Heart left ventricle (tissue), 16 donors: Measurements from ENCODE around the gene C10orf88. TPM values are rescaled to one million over a fixed set of nuclear protein-coding genes. Genes with fewer than 3 reads are reported as not detected.

Source experiments
- ATAC-seq, 4 donors: fragments of 200-7000 bp; cut with Tn5 transposase; one replicate each; pipeline ENCODE4 v1.9.1; 2020 to 2022; ENCODE audit warnings: moderate library complexity in 4 of 4, mild to moderate bottlenecking in 3 of 4, moderate number of reproducible peaks in 1 of 4
- DNase-seq, 5 donors: peaks; one replicate each; pipeline ENCODE4 v3.0.0-alpha.2; 2020
- H3K27ac ChIP-seq, 12 donors: fragments of 200-600 bp; sonication (generic) in 4 of 12; one replicate each; pipeline versions ENCODE4 v1.5.0 to v1.8.0; 2016 to 2022; ENCODE audit warnings: mild to moderate bottlenecking in 2 of 12
- H3K27me3 ChIP-seq, 9 donors: fragments of 200-600 bp; sonication (generic) in 2 of 9; one replicate each; pipeline versions ENCODE4 v1.5.1 to v1.8.0; 2016 to 2022; ENCODE audit warnings: mild to moderate bottlenecking in 3 of 9
- H3K36me3 ChIP-seq, 9 donors: fragments of 200-600 bp; sonication (generic) in 2 of 9; one replicate each; pipeline versions ENCODE4 v1.5.0 to v1.8.0; 2018 to 2022; ENCODE audit warnings: mild to moderate bottlenecking in 2 of 9
- H3K4me1 ChIP-seq, 12 donors: fragments of 200-600 bp; sonication (generic) in 4 of 12; one replicate each; pipeline versions ENCODE4 v1.5.0 to v1.8.0; 2016 to 2022; ENCODE audit warnings: mild to moderate bottlenecking in 3 of 12
- H3K4me3 ChIP-seq, 12 donors: fragments of 200-600 bp; sonication (generic) in 4 of 12; one replicate each; pipeline versions ENCODE4 v1.5.0 to v1.8.0; 2017 to 2022; ENCODE audit warnings: mild to moderate bottlenecking in 9 of 12, moderate library complexity in 4 of 12
- H3K9me3 ChIP-seq, 12 donors: fragments of 200-600 bp; sonication (generic) in 4 of 12; one replicate each; pipeline versions ENCODE4 v1.5.0 to v1.8.0; 2016 to 2022; ENCODE audit warnings: mild to moderate bottlenecking in 1 of 12
- POLR2A ChIP-seq, 2 donors: fragments of 450-650 bp; IDR thresholded peaks; one replicate each; pipeline ENCODE4 v1.6.1; 2017; ENCODE audit warnings: antibody characterized with exemption in 2 of 2, mild to moderate bottlenecking in 2 of 2, moderate library complexity in 2 of 2
- WGBS, 4 donors: extraction: QIAGEN DNeasy Blood & Tissue Kit in 2 of 4; methylation state at CpG; one replicate each; pipeline versions ENCODE4 v1.1.5 to v1.1.7; 2013 to 2018; 5-methylcytosine and 5-hydroxymethylcytosine counted together
- intact Hi-C, 10 donors: fragments of 100-400 bp; cut with DNase I; formaldehyde crosslinking; loops; one replicate each; pipeline versions ENCODE4 v1.11.1 to v1.14.2; 2022
- polyA plus RNA-seq, 2 donors: library from polyadenylated mRNA; stranded (reverse); fragments of 200-250 nt; gene quantifications; one replicate each; pipeline ENCODE4 v1.2.3, GENCODE V29; 2013
- total RNA-seq, 9 donors: library from RNA; depleted of rRNA in 2 of 9; stranded (reverse); fragments of >200 nt in 2 of 9; fragmentation: NEBNext Ultra II Directional in 3 of 9; extraction: Animal tissue kit (Norgen Biotek cat#: 25700) in 3 of 9; gene quantifications; one replicate each; pipeline versions ENCODE4 v1.1.0 to v1.2.4, GENCODE V29; 2016 to 2023
- TF ChIP-seq, protein P1 (sequence below), 12 donors: fragments of 200-600 bp; sonication (generic) in 4 of 12; IDR thresholded peaks; one replicate each; pipeline versions ENCODE4 v1.5.0 to v1.8.0; 2018 to 2022; ENCODE audit warnings: antibody characterized with exemption in 12 of 12, mild to moderate bottlenecking in 5 of 12
- donor health status: ischemic (EF 13 %, LVEDD 7.1; RV severe dilation, severe dysfunction).
- donor health status: healthy with polysubstance abuse.
- donor health status: DM: no; HTN: yes; CAD: no.
- donor health status: DM: no; HTN: no; CAD: no.
- donor health status: ischemic (EF 25% LVEDD 6.9; RV normal size, moderate dysfunction).
- donor health status: ischemic (EF 25% LVEDD 5.7; RV mildly dilated, moderate dysfunction).
- donor health status: healthy.
- donor health status: DM: yes; HTN: yes; CAD: no.
- donor health status: ischemic (EF 35%, LVEDD 5.7; RV mildly dilated, moderate dysfunction).
- donor health status: nonischemic (EF 11% LVEDD 7.7; RV severe dilation, severe dysfunction).
- donor health status: DM: yes; HTN: yes; CAD: no.
- donor health status: PGD.
- donor health status: ischemic (EF 29% LVEDD 5.4; RV normal size, mild dysfunction).
- donor health status: nonischemic (EF 23%, LVEDD 6.1; RV moderate dilation, normal function).

The C10orf88 gene
- total and polyA plus RNA-seq, 11 donors = 3.1 to 8.3 (median 5.7) TPM

DNA sequence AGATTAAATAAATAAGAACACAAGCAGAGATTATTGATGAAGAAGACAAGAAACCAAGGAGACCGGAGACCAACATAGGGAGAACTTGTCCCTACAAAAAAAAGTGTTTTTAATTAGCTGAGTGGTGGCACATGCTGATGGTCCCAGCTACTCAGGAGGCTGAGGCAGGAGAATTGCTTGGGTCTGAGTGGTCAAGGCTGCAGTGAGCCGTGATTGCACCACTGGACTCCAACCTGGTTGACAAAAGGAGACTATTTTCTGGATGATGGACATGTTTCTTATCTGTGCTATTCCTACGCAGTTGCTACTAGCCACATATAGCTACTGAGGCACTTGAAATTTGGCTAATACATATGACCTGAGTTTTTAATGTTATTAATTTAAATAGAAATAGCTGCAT lies 44.9 kb upstream of the C10orf88 start:
- TF ChIP-seq, protein P1, sequence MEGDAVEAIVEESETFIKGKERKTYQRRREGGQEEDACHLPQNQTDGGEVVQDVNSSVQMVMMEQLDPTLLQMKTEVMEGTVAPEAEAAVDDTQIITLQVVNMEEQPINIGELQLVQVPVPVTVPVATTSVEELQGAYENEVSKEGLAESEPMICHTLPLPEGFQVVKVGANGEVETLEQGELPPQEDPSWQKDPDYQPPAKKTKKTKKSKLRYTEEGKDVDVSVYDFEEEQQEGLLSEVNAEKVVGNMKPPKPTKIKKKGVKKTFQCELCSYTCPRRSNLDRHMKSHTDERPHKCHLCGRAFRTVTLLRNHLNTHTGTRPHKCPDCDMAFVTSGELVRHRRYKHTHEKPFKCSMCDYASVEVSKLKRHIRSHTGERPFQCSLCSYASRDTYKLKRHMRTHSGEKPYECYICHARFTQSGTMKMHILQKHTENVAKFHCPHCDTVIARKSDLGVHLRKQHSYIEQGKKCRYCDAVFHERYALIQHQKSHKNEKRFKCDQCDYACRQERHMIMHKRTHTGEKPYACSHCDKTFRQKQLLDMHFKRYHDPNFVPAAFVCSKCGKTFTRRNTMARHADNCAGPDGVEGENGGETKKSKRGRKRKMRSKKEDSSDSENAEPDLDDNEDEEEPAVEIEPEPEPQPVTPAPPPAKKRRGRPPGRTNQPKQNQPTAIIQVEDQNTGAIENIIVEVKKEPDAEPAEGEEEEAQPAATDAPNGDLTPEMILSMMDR (IDR thresholded peaks at IDR 0.05) = no peak
- H3K27me3 ChIP-seq = no peaks in the 10 kb centered on the region
- H3K4me1 ChIP-seq = peaks cover 0 to 23% (median 7%) of the 10 kb centered on the region in 12 donors
- intact Hi-C loops = no loop called here
- no peak overlapping the region for H3K27ac ChIP-seq
- DNase-seq = no peak
- peaks cover 0 to 47% (median 40%) of the 10 kb centered on the region in 9 donors for H3K36me3 ChIP-seq
- ATAC-seq = no peak
- no peak overlapping the region for H3K4me3 ChIP-seq
- WGBS, 4 donors = 74 to 85% (median 81%) methylated on average over 3 of the region's 3 CpGs
- no peaks in the 10 kb centered on the region for H3K9me3 ChIP-seq

GRCh38 chr10:122998360-122998917 lies 44.4 kb upstream of the C10orf88 start:
- Histone ChIP-seq H3K9me3 (no peaks in the 10 kb centered on the region), H3K27me3 (no peaks in the 10 kb centered on the region), H3K27ac (no peak overlapping the region), H3K36me3 (peaks cover 0 to 52% (median 45%) of the 10 kb centered on the region in 9 donors), H3K4me1 (peaks cover 0 to 23% (median 7%) of the 10 kb centered on the region in 12 donors), H3K4me3 (no peak overlapping the region)
- no peak for DNase-seq
- intact Hi-C loops = no loop called here
- 84 to 90% (median 86%) methylated on average over 6 of the region's 6 CpGs for WGBS, 4 donors
- ATAC-seq = no peak
- TF ChIP-seq, protein P1 (IDR thresholded peaks at IDR 0.05) = no peak
- no peak for TF ChIP-seq POLR2A (IDR thresholded peaks at IDR 0.05)

GRCh38 chr10:122997864-122998263 lies 43.8 kb upstream of the C10orf88 start:
- Histone ChIP-seq H3K4me1 (peaks cover 0 to 23% (median 7%) of the 10 kb centered on the region in 12 donors), H3K4me3 (no peak overlapping the region), H3K27ac (no peak overlapping the region), H3K27me3 (no peaks in the 10 kb centered on the region), H3K9me3 (no peaks in the 10 kb centered on the region), H3K36me3 (peaks cover 0 to 58% (median 49%) of the 10 kb centered on the region in 9 donors)
- intact Hi-C loops = no loop called here
- DNase-seq = no peak
- no peak for TF ChIP-seq POLR2A (IDR thresholded peaks at IDR 0.05)
- TF ChIP-seq, protein P1 (IDR thresholded peaks at IDR 0.05) = no peak
- 87 to 93% (median 91%) methylated on average over 3 of the region's 3 CpGs for WGBS, 4 donors
- ATAC-seq = no peak

- TF ChIP-seq, protein P1 (IDR thresholded peaks at IDR 0.05) = no peak
- no peak for TF ChIP-seq POLR2A (IDR thresholded peaks at IDR 0.05)
- Histone ChIP-seq H3K4me3 (no peak overlapping the region), H3K4me1 (peaks cover 0 to 20% (median 7%) of the 10 kb centered on the region in 12 donors), H3K9me3 (no peaks in the 10 kb centered on the region), H3K36me3 (peaks cover 0 to 75% (median 62%) of the 10 kb centered on the region in 9 donors), H3K27me3 (no peaks in the 10 kb centered on the region), H3K27ac (no peak overlapping the region)
- ATAC-seq = no peak
- WGBS, 4 donors = 85 to 91% (median 90%) methylated on average over 4 of the region's 4 CpGs
- DNase-seq = no peak
- intact Hi-C loops = no loop called here
Measured at GRCh38 chr10:122995936-122996335, 41.9 kb upstream of the C10orf88 start.
